Hepatic stellate cell (primary cell): Measurements from ENCODE around the gene CIBAR2.

ENCODE experiments used
- DNase-seq: peaks from one replicate; pipeline ENCODE4 v3.0.0; 2011; ENCODE audit warnings: low spot score

The CIBAR2 gene

GRCh38 chr16:85103114-85104079 is 8.9 kb downstream of the CIBAR2 start:
- no peak for DNase-seq

GRCh38 chr16:85101956-85102630 is 10.2 kb downstream of the CIBAR2 start:
- DNase-seq, result no peak

GRCh38 chr16:85100265-85100664 is 12.0 kb downstream of the CIBAR2 start:
- DNase-seq, result no peak

- DNase-seq, result no peak
Measured at GRCh38 chr16:85098565-85098964, 13.7 kb downstream of the CIBAR2 start.

DNA sequence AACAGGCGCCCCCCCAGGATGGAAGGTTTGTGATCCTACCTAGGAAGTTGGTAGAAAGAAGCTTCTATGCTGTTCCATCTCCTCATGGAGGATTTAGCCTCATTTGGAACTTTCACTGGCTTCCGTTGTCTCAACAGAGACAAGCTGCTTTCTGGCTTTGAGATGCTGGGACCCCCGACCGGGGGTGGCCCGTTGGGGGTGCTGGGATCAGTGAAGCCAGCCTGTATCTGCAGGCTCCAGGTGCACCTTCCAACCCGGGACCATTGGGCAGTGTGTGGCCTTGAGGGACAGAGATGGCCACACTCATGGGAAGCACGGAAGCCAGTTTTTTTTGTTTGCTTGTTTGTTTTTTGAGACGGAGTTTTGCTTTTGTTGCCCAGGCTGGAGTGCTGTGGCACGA is 15.4 kb downstream of the CIBAR2 start:
- DNase-seq, result no peak

DNA sequence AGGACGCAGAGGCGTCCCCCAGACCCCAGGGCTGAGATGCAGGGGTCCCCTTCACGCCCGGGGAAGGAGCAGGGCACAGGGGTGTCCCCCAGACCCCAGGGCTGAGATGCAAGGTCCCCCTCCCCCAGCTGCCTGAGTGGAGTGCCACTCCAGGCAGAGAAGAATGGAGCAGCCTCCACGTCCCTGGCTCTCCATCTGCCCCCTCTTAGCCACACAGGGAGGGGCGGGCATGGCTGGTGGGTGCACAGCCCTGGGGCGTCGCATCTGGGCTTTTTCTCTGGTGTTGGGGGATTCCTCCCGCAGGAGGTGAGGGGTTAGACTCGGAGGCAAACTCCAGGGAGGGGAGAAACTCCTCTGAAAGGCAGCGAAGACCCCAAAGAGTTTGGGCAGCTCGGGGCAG is 17.5 kb downstream of the CIBAR2 start:
- no peak for DNase-seq

- no peak for DNase-seq
Measured at GRCh38 chr16:85094176-85094805, 18.0 kb downstream of the CIBAR2 start.

- DNase-seq, result no peak
Measured at GRCh38 chr16:85093705-85094104, 18.6 kb downstream of the CIBAR2 start.

DNA sequence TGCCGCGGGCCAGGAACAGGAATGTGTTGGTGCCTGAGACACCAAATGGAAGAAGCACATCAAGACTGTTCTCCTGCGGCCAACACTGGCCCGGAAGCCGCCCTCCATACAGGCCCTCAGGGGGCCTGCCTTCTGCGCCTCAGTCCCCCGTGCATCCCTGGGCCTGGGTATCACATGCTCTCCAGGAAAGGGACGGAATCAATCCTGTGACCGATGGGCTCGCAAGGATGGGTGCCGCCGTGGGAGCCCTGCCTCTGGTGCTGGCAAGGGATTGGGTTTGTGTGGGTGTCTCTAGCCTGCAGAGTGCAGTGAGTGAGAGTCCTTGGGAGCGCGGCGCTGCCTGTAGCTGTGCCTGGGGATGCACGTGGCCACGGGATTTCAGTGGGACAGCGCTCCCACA is 19.4 kb downstream of the CIBAR2 start:
- no peak for DNase-seq

DNA sequence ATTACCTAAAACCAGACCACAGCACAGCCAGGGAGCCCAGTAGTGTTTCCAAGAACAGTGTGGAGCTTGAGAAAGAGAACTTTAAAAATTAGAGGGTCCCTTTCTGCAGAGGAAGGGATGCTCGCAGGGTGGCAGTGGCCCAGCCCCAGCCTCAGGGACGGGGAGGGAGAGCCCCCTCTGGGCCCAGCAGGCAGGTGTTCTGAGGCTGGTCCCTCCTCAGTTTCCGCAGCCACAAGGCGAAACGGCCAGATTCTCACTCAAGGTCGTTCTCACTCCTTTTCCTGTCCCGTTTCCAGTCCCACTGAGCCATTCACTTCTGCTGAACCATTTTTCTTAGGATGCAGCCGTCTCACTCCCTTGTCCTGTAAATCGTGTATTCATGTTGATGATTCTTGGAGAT is 20.0 kb downstream of the CIBAR2 start:
- DNase-seq, result no peak

GRCh38 chr16:85091522-85091910 is 20.8 kb downstream of the CIBAR2 start:
- no peak for DNase-seq

DNA sequence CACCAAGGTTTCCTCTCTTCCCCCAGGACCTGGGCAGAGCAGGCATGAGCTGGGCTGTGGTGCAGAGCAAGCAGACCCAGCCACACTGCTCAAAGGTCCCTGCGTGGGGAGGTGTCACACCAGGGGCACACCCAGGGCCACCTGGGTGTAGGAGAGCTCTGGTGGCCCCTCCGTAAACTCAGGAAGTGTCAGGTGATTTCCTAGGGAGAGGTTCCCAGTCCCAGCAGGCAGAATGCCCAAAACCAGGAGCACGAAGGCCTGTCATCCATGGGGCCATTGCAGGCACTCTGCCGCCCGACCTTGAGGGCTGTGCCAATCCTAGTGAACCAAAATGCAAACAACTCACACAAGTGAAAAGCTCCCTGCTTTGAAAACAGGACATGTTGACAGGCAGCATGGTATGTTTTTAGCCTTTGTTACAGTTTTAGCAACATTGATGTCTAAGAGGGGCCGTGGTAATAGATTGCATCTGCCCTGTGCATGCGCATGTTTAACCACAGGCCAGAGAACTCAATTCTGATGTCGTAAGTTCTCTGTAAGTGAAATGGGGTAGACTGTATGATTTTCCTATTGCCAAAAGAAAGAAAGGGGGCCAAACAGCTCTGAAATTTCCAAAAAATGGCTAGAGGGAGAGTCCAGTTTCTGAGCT is 21.3 kb downstream of the CIBAR2 start:
- DNase-seq, result no peak

GRCh38 chr16:85090181-85090580 is 22.1 kb downstream of the CIBAR2 start:
- DNase-seq, result peak; percentile 51

DNA sequence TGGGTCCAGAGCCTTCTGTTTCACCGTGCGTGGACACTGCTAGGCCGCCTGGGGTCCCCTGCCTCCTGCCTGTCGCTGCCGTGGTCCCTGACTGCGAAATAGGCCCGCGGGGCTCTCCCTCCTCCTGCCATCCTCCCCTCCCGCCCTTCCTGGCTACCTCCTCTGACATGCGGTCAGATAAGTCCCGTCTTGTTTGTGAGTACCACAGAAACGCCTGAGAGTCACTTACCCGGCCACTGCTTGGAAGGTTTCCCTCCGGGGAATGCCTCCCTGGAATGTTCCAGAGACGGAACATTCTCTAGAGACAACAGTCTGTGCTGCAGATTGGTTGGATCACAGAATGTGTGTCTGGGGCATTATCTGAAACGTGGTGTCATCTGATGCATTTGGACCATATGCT is 22.7 kb downstream of the CIBAR2 start:
- DNase-seq, result no peak

GRCh38 chr16:85088570-85089199 is 23.6 kb downstream of the CIBAR2 start:
- no peak for DNase-seq

- no peak for DNase-seq
Measured at GRCh38 chr16:85087899-85088569, 24.2 kb downstream of the CIBAR2 start.

GRCh38 chr16:85086347-85087291 is 25.7 kb downstream of the CIBAR2 start:
- peak; percentile 82 for DNase-seq

DNA sequence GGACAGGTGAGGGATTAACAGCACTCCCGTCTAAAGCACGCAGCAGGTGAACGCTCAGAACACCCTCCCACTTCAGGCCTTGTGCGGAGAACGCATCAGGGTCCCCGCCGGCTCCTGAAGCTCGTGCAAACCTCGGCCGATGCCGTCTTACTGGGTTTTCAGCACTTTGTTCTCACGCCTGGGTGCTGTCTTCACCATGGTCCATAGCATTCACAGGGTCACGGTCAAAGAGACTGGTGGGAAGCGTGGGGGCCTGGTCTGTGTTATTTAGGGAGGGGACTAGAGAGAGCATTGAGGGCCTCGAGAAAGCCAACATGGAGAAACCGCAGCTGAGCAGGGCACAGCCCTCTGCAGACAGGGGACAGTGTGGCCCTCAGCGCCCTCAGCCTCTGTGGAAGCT is 26.6 kb downstream of the CIBAR2 start:
- DNase-seq, result no peak

DNA sequence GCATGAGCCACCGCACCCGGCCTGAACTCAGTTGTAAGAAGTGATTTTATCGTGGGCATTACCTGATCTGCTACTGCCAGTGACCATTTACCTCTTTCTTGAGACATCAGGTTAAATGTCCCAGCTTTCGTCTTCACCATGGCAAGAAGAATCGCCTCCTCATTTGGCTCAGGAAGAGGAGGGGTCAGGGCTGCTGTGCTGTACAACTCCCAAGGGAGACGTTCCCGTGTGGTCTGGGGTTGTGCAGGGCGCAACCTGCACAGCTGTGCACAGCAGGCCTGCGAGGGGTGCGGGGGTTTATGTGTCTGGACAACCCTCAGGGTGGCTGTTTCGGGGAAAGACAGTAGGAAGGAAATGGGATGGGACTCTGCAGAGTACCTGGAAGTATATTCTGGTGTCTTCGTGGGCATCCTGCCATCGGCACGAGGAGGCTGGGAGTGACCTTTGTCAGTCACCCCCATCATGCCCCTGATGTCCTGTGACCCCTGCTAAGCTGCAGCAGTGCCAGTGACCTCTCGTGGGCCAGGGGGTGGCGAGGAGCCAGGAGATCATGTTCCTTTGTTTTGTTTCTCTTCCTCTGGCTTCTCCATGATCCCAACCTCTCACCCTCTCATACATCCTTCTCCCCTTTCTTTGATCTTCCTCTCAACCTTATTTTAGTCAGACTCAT is 27.3 kb downstream of the CIBAR2 start:
- no peak for DNase-seq
